H1 (cell line): ENCODE data around the gene NELL2. TPM values are rescaled to one million over a fixed set of nuclear protein-coding genes. Genes with fewer than 3 reads are reported as not detected.

Experiments used
- CHD1 ChIP-seq: IDR thresholded peaks from 2 replicates; pipeline ENCODE4 v1.6.1; 2012; ENCODE audit warnings: low read depth, low read length, improper control_type of control experiment
- E2F6 ChIP-seq: IDR thresholded peaks from 2 replicates; pipeline ENCODE4 v1.6.1; 2012; ENCODE audit warnings: inconsistent platforms
- HDAC2 ChIP-seq, 2 experiments: fragments of 300-600 bp in 1 of 2; sonication (generic) in 1 of 2; IDR thresholded peaks; 2 replicates each; pipeline ENCODE4 v1.6.1; 2011 to 2012; ENCODE audit warnings: low read depth in 2 of 2, low read length in 2 of 2, mild to moderate bottlenecking in 2 of 2, moderate library complexity in 2 of 2, borderline replicate concordance in 1 of 2, inconsistent platforms in 1 of 2
- POU5F1 ChIP-seq: IDR thresholded peaks from 2 replicates; pipeline ENCODE4 v1.6.1; 2011; ENCODE audit warnings: low read depth, mild to moderate bottlenecking, low read length, moderate library complexity
- polyA plus RNA-seq, 7 experiments: library from polyadenylated mRNA; depleted of rRNA in 3 of 7; stranded (reverse) in 5 of 7; unstranded in 2 of 7; fragments of >200 nt in 5 of 7; fragments of 200-250 nt in 2 of 7; gene quantifications; 1 replicate in 5 of 7; 2 replicates in 1 of 7; 4 replicates in 1 of 7; pipeline versions ENCODE4 v1.2.1 to v1.2.3, GENCODE V29; 2011 to 2013; ENCODE audit warnings: missing spikeins in 2 of 7, mixed read lengths in 2 of 7
- total RNA-seq: library from RNA; stranded (reverse); fragmentation: NEBNext Ultra II Directional; extraction: Animal tissue kit (Norgen Biotek cat#: 25700); gene quantifications from 2 replicates; pipeline ENCODE4 v1.2.1, GENCODE V29; 2021

Gene NELL2
- total and polyA plus RNA-seq, 2 of the 8 experiments (the other 6 are each of a cell fraction or from before 2014, with no cell fraction given): 54.2 to 56.8 TPM

- TF ChIP-seq E2F6: no peak
- TF ChIP-seq POU5F1: no peak
- TF ChIP-seq CHD1: no peak
- TF ChIP-seq HDAC2 (IDR thresholded peaks at IDR 0.05; ENCODE audit: borderline replicate concordance in 1 of 2, low read depth in 2 of 2, low read length in 2 of 2): no peak
Measured at GRCh38 chr12:44603701-44604100, 272.4 kb downstream of the NELL2 start (continued).
